OCI-LY7 (cell line): Measurements from ENCODE around the gene NHS. TPM values are rescaled to one million over a fixed set of nuclear protein-coding genes. Genes with fewer than 3 reads are reported as not detected.

Source experiments
- BruUV-seq: library from RNA; stranded (reverse); fragments of 400-500 nt; replicated peaks from 2 replicates; lab custom pipeline; 2021; lab: Mats Ljungman, UMichigan
- CTCF ChIA-PET: fragments of 300-600 bp; sonication (Branson Sonifier 250); formaldehyde crosslinking; loops from one replicate; lab custom pipeline; 2022; ENCODE audit warnings: antibody characterized with exemption; ENCODE audit not compliant: unreplicated experiment; lab: Charles Lee
- POLR2A ChIA-PET: fragments of 300-600 bp; sonication (Branson Sonifier 250); formaldehyde crosslinking; loops from one replicate; lab custom pipeline; 2022; ENCODE audit warnings: antibody characterized with exemption; lab: Charles Lee
- DNase-seq: peaks from one replicate; pipeline ENCODE4 v3.0.0-alpha.2; 2015; ENCODE audit warnings: low spot score
- H2AFZ ChIP-seq: fragments of 200-600 bp; sonication (generic), shearing (Covaris generic); 2 replicates; pipeline ENCODE4 v1.6.1; 2014; ENCODE audit warnings: mild to moderate bottlenecking, antibody characterized with exemption, low read length, moderate library complexity
- H3K27ac ChIP-seq: fragments of 200-600 bp; sonication (generic); 2 replicates; pipeline ENCODE4 v1.5.1; 2014; ENCODE audit warnings: mixed run types, low read depth, mild to moderate bottlenecking, moderate library complexity, low read length, inconsistent platforms; ENCODE audit not compliant: poor library complexity, severe bottlenecking
- H3K36me3 ChIP-seq: fragments of 200-600 bp; sonication (generic); 2 replicates; pipeline ENCODE4 v1.6.1; 2014; ENCODE audit warnings: mild to moderate bottlenecking, antibody characterized with exemption, low read length, moderate library complexity, mixed read lengths; ENCODE audit not compliant: insufficient read depth
- H3K4me1 ChIP-seq: fragments of 200-600 bp; sonication (generic); 2 replicates; pipeline ENCODE4 v1.5.1; 2014; ENCODE audit warnings: mild to moderate bottlenecking, low read length; ENCODE audit not compliant: insufficient read depth, poor library complexity, severe bottlenecking
- H3K4me2 ChIP-seq: fragments of 200-600 bp; sonication (generic); 2 replicates; pipeline ENCODE4 v1.6.1; 2014; ENCODE audit warnings: mild to moderate bottlenecking, low read length
- H3K4me3 ChIP-seq: fragments of 200-600 bp; sonication (generic); 2 replicates; pipeline ENCODE4 v1.5.1; 2014; ENCODE audit warnings: mild to moderate bottlenecking, low read depth, low read length; ENCODE audit not compliant: poor library complexity, severe bottlenecking
- H3K79me2 ChIP-seq: fragments of 200-600 bp; sonication (generic); 2 replicates; pipeline ENCODE4 v1.6.1; 2016; ENCODE audit warnings: low read depth, mild to moderate bottlenecking, low read length, moderate library complexity, mixed read lengths; ENCODE audit not compliant: insufficient read depth
- H3K9me2 ChIP-seq: fragments of 200-600 bp; sonication (generic); 2 replicates; pipeline ENCODE4 v1.6.1; 2016; ENCODE audit warnings: mild to moderate bottlenecking, low read length, mixed read lengths; ENCODE audit not compliant: insufficient read depth
- H3K9me3 ChIP-seq: fragments of 200-600 bp; sonication (generic); 2 replicates; pipeline ENCODE4 v1.6.1; 2014; ENCODE audit warnings: mild to moderate bottlenecking, mixed run types, low read length, mixed read lengths
- H4K20me1 ChIP-seq: fragments of 200-600 bp; sonication (generic); 2 replicates; pipeline ENCODE4 v1.6.1; 2014; ENCODE audit warnings: mild to moderate bottlenecking, antibody characterized with exemption, low read length, moderate library complexity, mixed read lengths; ENCODE audit not compliant: insufficient read depth
- EZH2phosphoT487 ChIP-seq: fragments of 200-600 bp; sonication (generic); IDR thresholded peaks from 2 replicates; pipeline ENCODE4 v1.6.1; 2018; ENCODE audit warnings: low read depth, borderline replicate concordance, mild to moderate bottlenecking, mixed run types, antibody characterized with exemption, low read length, moderate library complexity, mixed read lengths
- intact Hi-C: fragments of 100-400 bp; cut with micrococcal nuclease; formaldehyde crosslinking; loops from one replicate; pipeline ENCODE4 v1.10.0; 2022; ENCODE audit not compliant: unreplicated experiment
- total RNA-seq, 2 experiments: library from RNA; depleted of rRNA in 1 of 2; stranded (reverse); fragments of >200 nt in 1 of 2; shearing (Covaris generic) in 1 of 2; gene quantifications; 2 replicates each; pipeline ENCODE4 v1.2.3, GENCODE V29; 2014 to 2022
- TF ChIP-seq, protein P1 (sequence below): fragments of 200-600 bp; sonication (generic); conservative IDR thresholded peaks from 2 replicates; pipeline ENCODE4 v1.5.1; 2014; ENCODE audit warnings: mild to moderate bottlenecking, antibody characterized with exemption, low read length, moderate library complexity, mixed read lengths

The NHS gene
- total RNA-seq, 2 experiments from 2014 or later: not detected

DNA sequence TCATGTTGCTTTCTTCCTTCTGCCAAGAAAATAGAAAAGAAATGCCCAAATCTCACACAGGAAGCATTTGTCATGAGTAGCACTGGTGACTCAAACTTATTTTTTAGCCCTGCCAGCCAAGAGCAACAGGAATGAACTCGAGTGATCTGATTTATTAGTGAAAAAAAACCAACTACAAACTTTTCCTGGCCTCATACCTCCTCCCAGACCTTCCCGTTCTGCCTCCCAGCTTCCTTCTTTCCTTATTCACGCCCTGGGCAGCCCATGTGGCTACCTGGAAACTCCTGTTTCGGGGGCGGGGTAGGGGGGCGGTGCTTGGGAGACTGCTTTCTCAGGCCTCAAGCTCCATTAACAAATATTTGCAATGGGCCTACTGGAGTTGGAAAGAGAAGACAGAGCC lies 178.5 kb downstream of the NHS start:
- Histone ChIP-seq H2AFZ (no peak overlapping the region), H3K9me3 (no peaks in the 10 kb centered on the region), H3K4me3 (no peak overlapping the region), H3K9me2 (no peaks in the 10 kb centered on the region), H3K27ac (no peak overlapping the region), H3K4me1 (no peaks in the 10 kb centered on the region), H4K20me1 (no peaks in the 10 kb centered on the region), H3K4me2 (no peak overlapping the region), H3K79me2 (no peaks in the 10 kb centered on the region), H3K36me3 (no peaks in the 10 kb centered on the region)
- CTCF ChIA-PET: no interaction called here
- TF ChIP-seq, protein P1, sequence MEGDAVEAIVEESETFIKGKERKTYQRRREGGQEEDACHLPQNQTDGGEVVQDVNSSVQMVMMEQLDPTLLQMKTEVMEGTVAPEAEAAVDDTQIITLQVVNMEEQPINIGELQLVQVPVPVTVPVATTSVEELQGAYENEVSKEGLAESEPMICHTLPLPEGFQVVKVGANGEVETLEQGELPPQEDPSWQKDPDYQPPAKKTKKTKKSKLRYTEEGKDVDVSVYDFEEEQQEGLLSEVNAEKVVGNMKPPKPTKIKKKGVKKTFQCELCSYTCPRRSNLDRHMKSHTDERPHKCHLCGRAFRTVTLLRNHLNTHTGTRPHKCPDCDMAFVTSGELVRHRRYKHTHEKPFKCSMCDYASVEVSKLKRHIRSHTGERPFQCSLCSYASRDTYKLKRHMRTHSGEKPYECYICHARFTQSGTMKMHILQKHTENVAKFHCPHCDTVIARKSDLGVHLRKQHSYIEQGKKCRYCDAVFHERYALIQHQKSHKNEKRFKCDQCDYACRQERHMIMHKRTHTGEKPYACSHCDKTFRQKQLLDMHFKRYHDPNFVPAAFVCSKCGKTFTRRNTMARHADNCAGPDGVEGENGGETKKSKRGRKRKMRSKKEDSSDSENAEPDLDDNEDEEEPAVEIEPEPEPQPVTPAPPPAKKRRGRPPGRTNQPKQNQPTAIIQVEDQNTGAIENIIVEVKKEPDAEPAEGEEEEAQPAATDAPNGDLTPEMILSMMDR: no peak
- no peak for TF ChIP-seq EZH2phosphoT487
- BruUV-seq: no TSS peak
- intact Hi-C loops: no loop called here
- DNase-seq: no peak
- POLR2A ChIA-PET: no interaction called here

DNA sequence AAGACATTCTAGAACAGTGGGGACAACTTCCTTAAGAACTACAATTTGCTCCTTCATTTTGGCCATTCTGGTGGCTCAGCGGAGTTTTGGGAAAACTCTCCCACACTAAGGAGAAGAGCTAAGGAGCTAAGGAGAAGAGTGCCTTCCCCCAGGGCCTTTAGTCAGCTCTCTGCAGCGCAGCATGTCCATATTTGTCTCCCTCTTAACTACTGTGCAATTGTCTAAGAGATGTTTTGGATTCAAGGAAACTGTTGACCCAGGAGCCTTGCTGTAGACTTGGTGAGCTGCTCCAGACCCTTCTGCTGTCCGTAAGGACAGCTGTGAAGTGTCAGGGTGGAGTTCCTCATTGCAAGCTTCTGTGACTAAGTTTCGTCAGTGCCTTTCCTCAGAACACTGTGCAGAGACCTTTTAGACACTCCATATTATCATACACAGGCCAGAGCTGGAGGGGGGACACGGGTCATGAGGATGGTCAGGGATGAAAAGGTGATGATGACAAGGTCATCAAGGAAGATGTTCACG lies 179.0 kb downstream of the NHS start:
- no peak for DNase-seq
- Histone ChIP-seq H3K4me2 (no peak overlapping the region), H4K20me1 (no peaks in the 10 kb centered on the region), H3K79me2 (no peaks in the 10 kb centered on the region), H3K9me2 (no peaks in the 10 kb centered on the region), H3K4me1 (no peaks in the 10 kb centered on the region), H2AFZ (no peak overlapping the region), H3K36me3 (no peaks in the 10 kb centered on the region), H3K9me3 (no peaks in the 10 kb centered on the region), H3K4me3 (no peak overlapping the region), H3K27ac (no peak overlapping the region)
- intact Hi-C loops: no loop called here
- POLR2A ChIA-PET: no interaction called here
- no TSS peak for BruUV-seq
- CTCF ChIA-PET: no interaction called here
- no peak for TF ChIP-seq EZH2phosphoT487
- TF ChIP-seq, protein P1: no peak

DNA sequence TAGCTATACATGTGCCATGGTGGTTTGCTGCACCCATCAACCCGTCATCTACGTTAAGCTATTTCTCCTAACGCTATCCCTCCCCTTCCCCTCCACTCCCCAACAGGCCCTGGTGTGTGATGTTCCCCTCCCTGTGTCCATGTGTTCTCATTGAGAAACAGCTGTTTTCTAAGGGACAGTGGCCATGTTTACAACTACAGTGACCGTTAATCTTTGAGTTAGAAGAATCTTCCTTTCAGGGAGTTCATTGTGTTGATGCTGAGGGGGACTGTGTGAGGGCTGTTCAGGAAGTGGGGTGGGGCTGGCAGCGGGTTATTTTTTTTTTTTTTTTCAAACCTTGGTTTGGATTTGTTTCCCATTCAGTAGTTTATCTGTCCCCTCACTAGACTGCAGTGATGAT lies 179.9 kb downstream of the NHS start:
- CTCF ChIA-PET: no interaction called here
- POLR2A ChIA-PET: interaction anchor here (0.6 kb wide), 2 partner anchors 10 to 657 kb away, joined by 3 read pairs; no protein-coding TSS in a partner anchor

More for the DNA sequence above, 179.9 kb downstream of the NHS start:
- Histone ChIP-seq H3K9me3 (no peaks in the 10 kb centered on the region), H3K36me3 (no peaks in the 10 kb centered on the region), H3K4me2 (no peak overlapping the region), H2AFZ (no peak overlapping the region), H3K4me3 (no peak overlapping the region), H3K4me1 (no peaks in the 10 kb centered on the region), H4K20me1 (no peaks in the 10 kb centered on the region), H3K9me2 (no peaks in the 10 kb centered on the region), H3K79me2 (no peaks in the 10 kb centered on the region), H3K27ac (no peak overlapping the region)
- DNase-seq: no peak
- intact Hi-C loops: no loop called here
- TF ChIP-seq, protein P1: no peak
- no peak for TF ChIP-seq EZH2phosphoT487
- no TSS peak for BruUV-seq
